Gastrocnemius medialis (tissue), 4 donors: ENCODE data around the gene EDC4.

Source experiments
- POLR2A ChIP-seq, 2 donors: fragments of 450-650 bp; IDR thresholded peaks; one replicate each; pipeline ENCODE4 v1.6.1; 2017; ENCODE audit warnings: antibody characterized with exemption in 2 of 2, mild to moderate bottlenecking in 2 of 2, moderate library complexity in 2 of 2
- TF ChIP-seq, protein P1 (sequence below), 5 experiments: fragments of 450-650 bp in 3 of 5; fragments of 200-600 bp in 2 of 5; sonication (generic) in 2 of 5; IDR thresholded peaks in 4 of 5; conservative IDR thresholded peaks in 1 of 5; 1 replicate in 4 of 5; 2 replicates in 1 of 5; pipeline ENCODE4 v1.5.1; 2016 to 2019; ENCODE audit warnings: antibody characterized with exemption in 5 of 5, mild to moderate bottlenecking in 3 of 5, moderate library complexity in 3 of 5

DNA sequence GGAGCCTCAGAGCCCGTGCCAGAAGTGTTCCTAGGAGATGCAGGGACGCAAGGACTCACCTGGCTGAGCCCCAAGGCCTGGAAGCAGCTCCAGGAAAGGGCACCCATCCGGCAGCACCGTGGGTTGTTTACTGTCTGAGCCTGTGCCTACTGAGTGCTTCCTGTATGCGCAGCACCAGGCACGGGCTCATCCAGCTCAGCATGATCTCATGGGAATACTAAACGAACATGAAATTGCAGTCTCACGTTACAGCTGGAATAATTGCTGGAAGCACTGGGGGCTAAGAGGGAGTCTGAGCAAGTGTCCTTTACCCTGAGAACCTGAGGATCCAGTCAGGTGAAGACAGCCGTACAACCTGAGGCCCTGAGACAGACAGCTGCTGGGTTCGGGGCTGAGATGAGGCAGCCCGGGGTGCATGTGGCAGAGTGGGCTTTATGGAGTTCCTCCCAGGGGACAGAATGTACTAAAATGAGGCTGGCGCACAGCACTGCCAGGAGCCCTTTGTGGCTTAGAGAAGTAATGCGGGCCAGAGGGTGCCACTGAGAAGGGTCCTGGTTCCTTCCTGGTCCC is 53.4 kb downstream of the EDC4 start:
- TF ChIP-seq, protein P1, sequence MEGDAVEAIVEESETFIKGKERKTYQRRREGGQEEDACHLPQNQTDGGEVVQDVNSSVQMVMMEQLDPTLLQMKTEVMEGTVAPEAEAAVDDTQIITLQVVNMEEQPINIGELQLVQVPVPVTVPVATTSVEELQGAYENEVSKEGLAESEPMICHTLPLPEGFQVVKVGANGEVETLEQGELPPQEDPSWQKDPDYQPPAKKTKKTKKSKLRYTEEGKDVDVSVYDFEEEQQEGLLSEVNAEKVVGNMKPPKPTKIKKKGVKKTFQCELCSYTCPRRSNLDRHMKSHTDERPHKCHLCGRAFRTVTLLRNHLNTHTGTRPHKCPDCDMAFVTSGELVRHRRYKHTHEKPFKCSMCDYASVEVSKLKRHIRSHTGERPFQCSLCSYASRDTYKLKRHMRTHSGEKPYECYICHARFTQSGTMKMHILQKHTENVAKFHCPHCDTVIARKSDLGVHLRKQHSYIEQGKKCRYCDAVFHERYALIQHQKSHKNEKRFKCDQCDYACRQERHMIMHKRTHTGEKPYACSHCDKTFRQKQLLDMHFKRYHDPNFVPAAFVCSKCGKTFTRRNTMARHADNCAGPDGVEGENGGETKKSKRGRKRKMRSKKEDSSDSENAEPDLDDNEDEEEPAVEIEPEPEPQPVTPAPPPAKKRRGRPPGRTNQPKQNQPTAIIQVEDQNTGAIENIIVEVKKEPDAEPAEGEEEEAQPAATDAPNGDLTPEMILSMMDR (IDR thresholded peaks at IDR 0.05 in 4 of 5, conservative IDR thresholded peaks at IDR 0.05 in 1 of 5) = peak in 2 of 5 experiments; percentile 14 to 19
- TF ChIP-seq POLR2A (IDR thresholded peaks at IDR 0.05) = peak in 1 of 2 donors; percentile 43
